Central memory CD8-positive, alpha-beta T cell (primary cell): ENCODE measurements around the gene MACF1.
A peak's percentile ranks its signal among the peaks of the same experiment; 100 is the strongest.

Experiments used
- ATAC-seq: fragments of 150-1000 bp; cut with Tn5 transposase; replicated peaks from 2 replicates; pipeline ENCODE4 v1.10.0; 2022; ENCODE audit warnings: mild to moderate bottlenecking, moderate FRiP score, moderate number of reproducible peaks; ENCODE audit not compliant: poor library complexity, severe bottlenecking; ENCODE audit errors: extremely low read depth
- DNase-seq, 2 donors: peaks; one replicate each; pipeline ENCODE4 v3.0.0; 2021; ENCODE audit warnings: low spot score in 2 of 2
- H3K27ac Mint-ChIP-seq: one replicate; pipeline ENCODE4 v1.8.0; 2022; ENCODE audit warnings: low read depth, mild to moderate bottlenecking, moderate library complexity, mixed read lengths
- H3K27me3 Mint-ChIP-seq: one replicate; pipeline ENCODE4 v1.8.0; 2022; ENCODE audit warnings: mixed read lengths
- H3K36me3 Mint-ChIP-seq: one replicate; pipeline ENCODE4 v1.8.0; 2022; ENCODE audit warnings: mild to moderate bottlenecking, moderate library complexity, mixed read lengths; ENCODE audit not compliant: insufficient read depth
- H3K4me1 Mint-ChIP-seq: one replicate; pipeline ENCODE4 v1.8.0; 2022; ENCODE audit warnings: mixed read lengths
- H3K4me3 Mint-ChIP-seq: one replicate; pipeline ENCODE4 v1.8.0; 2022; ENCODE audit warnings: mild to moderate bottlenecking, moderate library complexity, mixed read lengths
- H3K9me3 Mint-ChIP-seq: one replicate; pipeline ENCODE4 v1.8.0; 2022; ENCODE audit warnings: mixed read lengths

MACF1 gene

GRCh38 chr1:39344394-39345154, 140.1 kb downstream of the MACF1 start:
- Mint-ChIP-seq H3K27ac (no peak overlapping the region), H3K9me3 (no peaks in the 10 kb centered on the region), H3K27me3 (no peaks in the 10 kb centered on the region), H3K36me3 (peaks cover 91% of the 10 kb centered on the region), H3K4me3 (no peak overlapping the region), H3K4me1 (peaks cover 18% of the 10 kb centered on the region)
- no peak for ATAC-seq
- DNase-seq, result no peak

- H3K27ac Mint-ChIP-seq, result no peak overlapping the region
- no peak overlapping the region for H3K4me3 Mint-ChIP-seq
- no peaks in the 10 kb centered on the region for H3K9me3 Mint-ChIP-seq
- no peaks in the 10 kb centered on the region for H3K27me3 Mint-ChIP-seq
- H3K36me3 Mint-ChIP-seq, result peaks cover 94% of the 10 kb centered on the region
- DNase-seq, result no peak
- H3K4me1 Mint-ChIP-seq, result peaks cover 16% of the 10 kb centered on the region
- ATAC-seq, result no peak
These were observed 142.4 kb downstream of the MACF1 start for GRCh38 chr1:39346872-39347271.

GRCh38 chr1:39348278-39348677, 143.8 kb downstream of the MACF1 start:
- no peak for DNase-seq
- no peaks in the 10 kb centered on the region for H3K27me3 Mint-ChIP-seq
- no peak overlapping the region for H3K4me3 Mint-ChIP-seq
- peaks cover 14% of the 10 kb centered on the region for H3K4me1 Mint-ChIP-seq
- H3K9me3 Mint-ChIP-seq, result no peaks in the 10 kb centered on the region
- ATAC-seq, result no peak
- H3K27ac Mint-ChIP-seq, result no peak overlapping the region
- H3K36me3 Mint-ChIP-seq, result peaks cover 93% of the 10 kb centered on the region

GRCh38 chr1:39352881-39353280, 148.4 kb downstream of the MACF1 start:
- Mint-ChIP-seq H3K9me3 (no peaks in the 10 kb centered on the region), H3K4me1 (peaks cover 16% of the 10 kb centered on the region), H3K4me3 (no peak overlapping the region), H3K27ac (no peak overlapping the region), H3K27me3 (no peaks in the 10 kb centered on the region), H3K36me3 (peaks cover 88% of the 10 kb centered on the region)
- ATAC-seq (no peak), DNase-seq (no peak)

- Mint-ChIP-seq H3K9me3 (no peaks in the 10 kb centered on the region), H3K4me1 (peaks cover 6% of the 10 kb centered on the region), H3K36me3 (peaks cover 89% of the 10 kb centered on the region), H3K27me3 (no peaks in the 10 kb centered on the region), H3K27ac (no peak overlapping the region), H3K4me3 (no peak overlapping the region)
- DNase-seq (no peak), ATAC-seq (no peak)
These were observed 150.1 kb downstream of the MACF1 start for GRCh38 chr1:39354572-39354971.

GRCh38 chr1:39358491-39358890, 154.0 kb downstream of the MACF1 start:
- ATAC-seq, result no peak
- Mint-ChIP-seq H3K4me3 (no peak overlapping the region), H3K4me1 (peaks cover 4% of the 10 kb centered on the region), H3K36me3 (peaks cover 84% of the 10 kb centered on the region), H3K27me3 (no peaks in the 10 kb centered on the region), H3K27ac (peak overlapping the region; percentile 20), H3K9me3 (no peaks in the 10 kb centered on the region)
- DNase-seq, result no peak

- H3K27ac Mint-ChIP-seq, result no peak overlapping the region
These were observed 154.6 kb downstream of the MACF1 start for GRCh38 chr1:39359028-39359570.

GRCh38 chr1:39360731-39361130, 156.2 kb downstream of the MACF1 start:
- no peaks in the 10 kb centered on the region for H3K4me1 Mint-ChIP-seq
- no peaks in the 10 kb centered on the region for H3K27me3 Mint-ChIP-seq
- ATAC-seq (no peak), DNase-seq (no peak)
- H3K27ac Mint-ChIP-seq, result peak overlapping the region; percentile 2
- H3K4me3 Mint-ChIP-seq, result no peak overlapping the region
- H3K36me3 Mint-ChIP-seq, result peaks cover 85% of the 10 kb centered on the region
- no peaks in the 10 kb centered on the region for H3K9me3 Mint-ChIP-seq

More at GRCh38 chr1:39359028-39359570, 154.6 kb downstream of the MACF1 start:
- Mint-ChIP-seq H3K4me1 (no peaks in the 10 kb centered on the region), H3K4me3 (no peak overlapping the region), H3K9me3 (no peaks in the 10 kb centered on the region), H3K27me3 (no peaks in the 10 kb centered on the region), H3K36me3 (peaks cover 84% of the 10 kb centered on the region)
- no peak for ATAC-seq
- no peak for DNase-seq

GRCh38 chr1:39361446-39361845, 157.0 kb downstream of the MACF1 start:
- DNase-seq, result no peak
- no peaks in the 10 kb centered on the region for H3K9me3 Mint-ChIP-seq
- H3K4me3 Mint-ChIP-seq, result no peak overlapping the region
- H3K4me1 Mint-ChIP-seq, result no peaks in the 10 kb centered on the region
- no peaks in the 10 kb centered on the region for H3K27me3 Mint-ChIP-seq
- peaks cover 86% of the 10 kb centered on the region for H3K36me3 Mint-ChIP-seq
- no peak for ATAC-seq
- peak overlapping the region; percentile 2 for H3K27ac Mint-ChIP-seq

- DNase-seq, result no peak
- Mint-ChIP-seq H3K27ac (peak overlapping the region; percentile 16), H3K36me3 (peaks cover 87% of the 10 kb centered on the region), H3K27me3 (no peaks in the 10 kb centered on the region), H3K4me3 (no peak overlapping the region), H3K9me3 (no peaks in the 10 kb centered on the region), H3K4me1 (no peaks in the 10 kb centered on the region)
- no peak for ATAC-seq
These were observed 158.8 kb downstream of the MACF1 start for GRCh38 chr1:39363267-39363666.

- Mint-ChIP-seq H3K27me3 (no peaks in the 10 kb centered on the region), H3K4me3 (no peak overlapping the region), H3K9me3 (no peaks in the 10 kb centered on the region), H3K36me3 (peaks cover 94% of the 10 kb centered on the region), H3K27ac (no peak overlapping the region), H3K4me1 (no peaks in the 10 kb centered on the region)
- no peak for DNase-seq
- no peak for ATAC-seq
These were observed 163.6 kb downstream of the MACF1 start for GRCh38 chr1:39368045-39368444.

GRCh38 chr1:39369565-39369964, 165.1 kb downstream of the MACF1 start:
- ATAC-seq (no peak), DNase-seq (no peak)
- peaks cover 93% of the 10 kb centered on the region for H3K36me3 Mint-ChIP-seq
- H3K27ac Mint-ChIP-seq, result no peak overlapping the region
- no peaks in the 10 kb centered on the region for H3K4me1 Mint-ChIP-seq
- no peak overlapping the region for H3K4me3 Mint-ChIP-seq
- H3K9me3 Mint-ChIP-seq, result no peaks in the 10 kb centered on the region
- H3K27me3 Mint-ChIP-seq, result no peaks in the 10 kb centered on the region

GRCh38 chr1:39370602-39371001, 166.1 kb downstream of the MACF1 start:
- Mint-ChIP-seq H3K27ac (no peak overlapping the region), H3K9me3 (no peaks in the 10 kb centered on the region), H3K27me3 (no peaks in the 10 kb centered on the region), H3K4me3 (no peak overlapping the region), H3K36me3 (peaks cover 90% of the 10 kb centered on the region), H3K4me1 (no peaks in the 10 kb centered on the region)
- ATAC-seq (no peak), DNase-seq (no peak)
